Stomach (tissue), 9 donors: ENCODE data around the gene OR10K1. TPM values are rescaled to one million over a fixed set of nuclear protein-coding genes. Genes with fewer than 3 reads are reported as not detected.
A peak's percentile ranks its signal among the peaks of the same experiment; 100 is the strongest.

ENCODE experiments used
- DNase-seq, 2 donors: peaks; one replicate each; pipeline versions ENCODE4 v3.0.0 to v3.0.0-alpha.2; 2013 to 2019
- H3K27ac ChIP-seq, 5 donors: fragments of 200-600 bp in 4 of 5; sonication (generic) in 4 of 5; one replicate each; pipeline ENCODE4 v1.5.1; 2013 to 2019; ENCODE audit warnings: mild to moderate bottlenecking in 1 of 5, moderate library complexity in 1 of 5
- H3K27me3 ChIP-seq, 3 donors: fragments of 200-600 bp; sonication (generic); one replicate each; pipeline ENCODE4 v1.5.1; 2017 to 2019; ENCODE audit warnings: mixed run types in 1 of 3
- H3K36me3 ChIP-seq, 4 donors: fragments of 200-600 bp; sonication (generic); 1 replicate in 3 of 4; 2 replicates in 1 of 4; pipeline ENCODE4 v1.5.1; 2016 to 2019
- H3K4me1 ChIP-seq, 4 donors: fragments of 200-600 bp; sonication (generic); one replicate each; pipeline ENCODE4 v1.5.1; 2016 to 2019
- H3K4me3 ChIP-seq, 4 donors: fragments of 200-600 bp; sonication (generic) in 3 of 4; one replicate each; pipeline ENCODE4 v1.5.1; 2016 to 2019; ENCODE audit warnings: mild to moderate bottlenecking in 1 of 4
- H3K9me3 ChIP-seq, 4 donors: fragments of 200-600 bp; sonication (generic); one replicate each; pipeline ENCODE4 v1.5.1; 2016 to 2019
- EP300 ChIP-seq: sonication (generic); formaldehyde crosslinking; IDR thresholded peaks from one replicate; pipeline ENCODE4 v1.6.1; 2017; ENCODE audit warnings: antibody characterized with exemption
- POLR2A ChIP-seq, 4 donors: fragments of 450-650 bp; IDR thresholded peaks; one replicate each; pipeline ENCODE4 v1.6.1; 2016; ENCODE audit warnings: antibody characterized with exemption in 4 of 4, control low read depth in 2 of 4, mild to moderate bottlenecking in 1 of 4, moderate library complexity in 1 of 4
- POLR2AphosphoS5 ChIP-seq, 3 donors: sonication (generic); formaldehyde crosslinking; IDR thresholded peaks; one replicate each; pipeline ENCODE4 v1.6.1; 2016; ENCODE audit warnings: antibody characterized with exemption in 3 of 3
- WGBS, 5 donors: extraction: QIAGEN DNeasy Blood & Tissue Kit in 3 of 5; methylation state at CpG; one replicate each; pipeline versions ENCODE4 v1.1.5 to v1.1.7; 2013 to 2018; 5-methylcytosine and 5-hydroxymethylcytosine counted together
- intact Hi-C: fragments of 100-400 bp; cut with DNase I; formaldehyde crosslinking; loops from one replicate; pipeline ENCODE4 v1.15.1; 2023; ENCODE audit warnings: low total_unique reads
- polyA plus RNA-seq, 3 donors: library from polyadenylated mRNA; stranded (reverse); fragments of 200-250 nt; gene quantifications; one replicate each; pipeline ENCODE4 v1.2.3, GENCODE V29; 2013
- total RNA-seq, 5 donors: library from RNA; depleted of rRNA; stranded (reverse); fragments of >200 nt; gene quantifications; one replicate each; pipeline versions ENCODE4 v1.1.0 to v1.2.3, GENCODE V29; 2014 to 2016
- TF ChIP-seq, protein P1 (sequence below), 7 experiments: fragments of 450-650 bp in 4 of 7; fragments of 200-600 bp in 3 of 7; sonication (generic) in 3 of 7; IDR thresholded peaks; one replicate each; pipeline ENCODE4 v1.5.1; 2016 to 2019; ENCODE audit warnings: antibody characterized with exemption in 7 of 7, control low read depth in 2 of 7, mild to moderate bottlenecking in 1 of 7
- donor health status: healthy with polysubstance abuse.
- donor health status: Bipolar disorder and iron deficiency.
- donor health status: healthy.

The OR10K1 gene
- total and polyA plus RNA-seq, 8 donors = not detected

DNA sequence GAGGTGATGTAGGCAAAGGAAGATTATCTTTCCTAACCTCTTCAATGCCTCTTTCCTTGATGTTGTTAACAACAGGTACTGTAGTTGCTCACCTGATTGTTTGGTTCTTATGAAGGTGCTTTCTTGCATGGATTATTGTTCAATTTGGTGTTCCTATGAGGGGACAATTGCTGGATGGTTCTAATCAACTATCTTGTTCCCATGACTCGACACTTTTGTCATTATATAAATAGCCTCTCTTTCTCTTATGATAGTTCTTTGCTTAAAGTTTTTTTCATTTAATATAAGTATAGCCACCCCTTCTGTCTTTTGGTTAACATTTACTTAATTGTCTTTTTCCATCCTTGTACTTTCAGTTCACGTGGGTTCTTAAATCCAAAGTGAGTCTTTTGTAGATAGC lies 45.9 kb downstream of the OR10K1 start:
- intact Hi-C loops = no loop called here
- 58 to 88% (median 83%) methylated on average over 2 of the region's 2 CpGs for WGBS, 5 donors
- Histone ChIP-seq H3K4me1 (no peaks in the 10 kb centered on the region), H3K9me3 (peaks cover 0 to 2% (median 0%) of the 10 kb centered on the region in 4 donors), H3K27ac (no peak overlapping the region), H3K36me3 (no peaks in the 10 kb centered on the region), H3K27me3 (peaks cover 0 to 5% (median 0%) of the 10 kb centered on the region in 3 donors), H3K4me3 (no peak overlapping the region)
- no peak for DNase-seq
- TF ChIP-seq POLR2A (IDR thresholded peaks at IDR 0.05) = no peak
- TF ChIP-seq EP300 = no peak
- no peak for TF ChIP-seq POLR2AphosphoS5 (IDR thresholded peaks at IDR 0.05)
- TF ChIP-seq, protein P1, sequence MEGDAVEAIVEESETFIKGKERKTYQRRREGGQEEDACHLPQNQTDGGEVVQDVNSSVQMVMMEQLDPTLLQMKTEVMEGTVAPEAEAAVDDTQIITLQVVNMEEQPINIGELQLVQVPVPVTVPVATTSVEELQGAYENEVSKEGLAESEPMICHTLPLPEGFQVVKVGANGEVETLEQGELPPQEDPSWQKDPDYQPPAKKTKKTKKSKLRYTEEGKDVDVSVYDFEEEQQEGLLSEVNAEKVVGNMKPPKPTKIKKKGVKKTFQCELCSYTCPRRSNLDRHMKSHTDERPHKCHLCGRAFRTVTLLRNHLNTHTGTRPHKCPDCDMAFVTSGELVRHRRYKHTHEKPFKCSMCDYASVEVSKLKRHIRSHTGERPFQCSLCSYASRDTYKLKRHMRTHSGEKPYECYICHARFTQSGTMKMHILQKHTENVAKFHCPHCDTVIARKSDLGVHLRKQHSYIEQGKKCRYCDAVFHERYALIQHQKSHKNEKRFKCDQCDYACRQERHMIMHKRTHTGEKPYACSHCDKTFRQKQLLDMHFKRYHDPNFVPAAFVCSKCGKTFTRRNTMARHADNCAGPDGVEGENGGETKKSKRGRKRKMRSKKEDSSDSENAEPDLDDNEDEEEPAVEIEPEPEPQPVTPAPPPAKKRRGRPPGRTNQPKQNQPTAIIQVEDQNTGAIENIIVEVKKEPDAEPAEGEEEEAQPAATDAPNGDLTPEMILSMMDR (IDR thresholded peaks at IDR 0.05) = no peak

- Histone ChIP-seq H3K27me3 (peaks cover 0 to 5% (median 0%) of the 10 kb centered on the region in 3 donors), H3K4me1 (no peaks in the 10 kb centered on the region), H3K9me3 (no peaks in the 10 kb centered on the region), H3K27ac (no peak overlapping the region), H3K36me3 (no peaks in the 10 kb centered on the region), H3K4me3 (no peak overlapping the region)
- TF ChIP-seq POLR2AphosphoS5 (IDR thresholded peaks at IDR 0.05) = no peak
- TF ChIP-seq, protein P1 (IDR thresholded peaks at IDR 0.05) = no peak
- no peak for TF ChIP-seq EP300
- 36 to 47% (median 39%) methylated on average over 4 of the region's 4 CpGs for WGBS, 5 donors
- peak in 1 of 2 donors; percentile 20 for DNase-seq
- intact Hi-C loops = no loop called here
Observed at GRCh38 chr1:158509471-158510156, 48.0 kb downstream of the OR10K1 start.

DNA sequence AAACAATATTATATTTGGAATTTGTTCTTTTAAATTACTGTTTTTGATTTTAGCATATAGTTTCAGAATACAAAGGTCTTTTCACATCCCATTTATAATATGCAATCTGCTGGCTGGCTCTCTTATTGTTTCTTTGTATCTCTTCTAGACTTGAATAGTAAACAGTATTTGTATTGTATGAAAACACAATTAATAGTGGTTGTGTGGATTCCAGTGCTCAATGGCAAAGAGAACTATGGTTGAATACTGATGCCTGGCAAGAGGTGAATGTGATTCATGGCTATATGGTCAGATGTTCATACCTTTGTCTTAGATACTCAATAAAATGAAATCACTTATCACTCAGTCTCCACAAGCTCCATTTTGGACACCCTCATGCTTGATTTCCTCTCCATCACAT lies 55.3 kb downstream of the OR10K1 start:
- no peak for DNase-seq
- intact Hi-C loops = no loop called here

More for the DNA sequence above, 55.3 kb downstream of the OR10K1 start:
- no peak overlapping the region for H3K4me3 ChIP-seq
- H3K27me3 ChIP-seq = no peaks in the 10 kb centered on the region
- H3K4me1 ChIP-seq = no peaks in the 10 kb centered on the region
- H3K27ac ChIP-seq = no peak overlapping the region
- no peaks in the 10 kb centered on the region for H3K36me3 ChIP-seq
- no peak for TF ChIP-seq EP300
- TF ChIP-seq POLR2A (IDR thresholded peaks at IDR 0.05) = no peak
- TF ChIP-seq, protein P1 (IDR thresholded peaks at IDR 0.05) = no peak
- TF ChIP-seq POLR2AphosphoS5 (IDR thresholded peaks at IDR 0.05) = no peak
- no peaks in the 10 kb centered on the region for H3K9me3 ChIP-seq

Other genes with a start within 250 kb of the OR10K1 start
- not detected for gene CD1A, start 207.4 kb upstream of the OR10K1 start, total RNA-seq
- gene CD1A, start 207.4 kb upstream of the OR10K1 start, polyA plus RNA-seq = under 1 TPM in 1 of 3 donors, not detected in 2; 0.10 TPM
- gene CD1C, start 171.9 kb upstream of the OR10K1 start, total RNA-seq = 1 to 10 TPM in 2 of 5 donors, not detected in 3; 1.8 to 2.8 TPM
- gene CD1C, start 171.9 kb upstream of the OR10K1 start, polyA plus RNA-seq = 1 to 10 TPM in 1 of 3 donors, not detected in 2; 1.1 TPM
- gene CD1B, start 130.3 kb upstream of the OR10K1 start, total RNA-seq = 1 to 10 TPM in 1 of 5 donors, not detected in 4; 1.2 TPM
- not detected for gene CD1B, start 130.3 kb upstream of the OR10K1 start, polyA plus RNA-seq
- under 1 TPM in 1 of 5 donors, not detected in 4; 0.92 TPM for gene CD1E, start 107.9 kb upstream of the OR10K1 start, total RNA-seq
- under 1 TPM in 1 of 3 donors, not detected in 2; 0.53 TPM for gene CD1E, start 107.9 kb upstream of the OR10K1 start, polyA plus RNA-seq
- not detected for gene OR10T2, start 62.4 kb upstream of the OR10K1 start, total RNA-seq
- not detected for gene OR10T2, start 62.4 kb upstream of the OR10K1 start, polyA plus RNA-seq
- gene OR10K2, start 35.6 kb upstream of the OR10K1 start, total RNA-seq = not detected
- gene OR10K2, start 35.6 kb upstream of the OR10K1 start, polyA plus RNA-seq = not detected
- gene OR10R2, start 10.4 kb downstream of the OR10K1 start, total RNA-seq = not detected
- not detected for gene OR10R2, start 10.4 kb downstream of the OR10K1 start, polyA plus RNA-seq
- not detected for gene OR6Y1, start 92.6 kb downstream of the OR10K1 start, total RNA-seq
- not detected for gene OR6Y1, start 92.6 kb downstream of the OR10K1 start, polyA plus RNA-seq
- gene OR6P1, start 108.7 kb downstream of the OR10K1 start, total RNA-seq = not detected
- not detected for gene OR6P1, start 108.7 kb downstream of the OR10K1 start, polyA plus RNA-seq
- not detected for gene OR10X1, start 118.1 kb downstream of the OR10K1 start, total RNA-seq
- gene OR10X1, start 118.1 kb downstream of the OR10K1 start, polyA plus RNA-seq = not detected
- not detected for gene OR10Z1, start 143.4 kb downstream of the OR10K1 start, total RNA-seq
- not detected for gene OR10Z1, start 143.4 kb downstream of the OR10K1 start, polyA plus RNA-seq
- gene SPTA1, start 224.9 kb downstream of the OR10K1 start, total RNA-seq = 1 to 10 TPM in 1 of 5 donors, not detected in 4; 3.3 TPM
- gene SPTA1, start 224.9 kb downstream of the OR10K1 start, polyA plus RNA-seq = not detected
- not detected for gene OR6K2, start 238.8 kb downstream of the OR10K1 start, total RNA-seq
- not detected for gene OR6K2, start 238.8 kb downstream of the OR10K1 start, polyA plus RNA-seq